DOHH2 (cell line): ENCODE data around the gene RBM28.

Experiments
- H3F3A ChIP-seq: fragments of 200-600 bp; sonication (generic), shearing (Covaris generic); 2 replicates; pipeline ENCODE4 v1.6.0; 2016; ENCODE audit warnings: antibody characterized with exemption, mild to moderate bottlenecking; ENCODE audit not compliant: control insufficient read depth, insufficient read depth
- H3K27ac ChIP-seq: fragments of 200-600 bp; sonication (generic); 2 replicates; pipeline ENCODE4 v1.5.1; 2014; ENCODE audit warnings: low read depth, mild to moderate bottlenecking, low read length, moderate library complexity
- H3K27me3 ChIP-seq: fragments of 200-600 bp; sonication (generic); 2 replicates; pipeline ENCODE4 v1.6.1; 2014; ENCODE audit warnings: mild to moderate bottlenecking, low read length, mixed read lengths; ENCODE audit not compliant: control insufficient read depth
- H3K36me3 ChIP-seq: fragments of 200-600 bp; sonication (generic); 2 replicates; pipeline ENCODE4 v1.6.1; 2014; ENCODE audit warnings: mild to moderate bottlenecking, low read length, moderate library complexity, mixed read lengths; ENCODE audit not compliant: control insufficient read depth
- H3K4me1 ChIP-seq: fragments of 200-600 bp; sonication (generic); 2 replicates; pipeline ENCODE4 v1.6.1; 2014; ENCODE audit warnings: mild to moderate bottlenecking, low read length, mixed read lengths; ENCODE audit not compliant: control insufficient read depth
- H3K4me2 ChIP-seq: fragments of 200-600 bp; sonication (generic); 2 replicates; pipeline ENCODE4 v1.6.0; 2014; ENCODE audit warnings: mild to moderate bottlenecking, low read length, moderate library complexity
- H3K4me3 ChIP-seq: fragments of 200-600 bp; sonication (generic); 2 replicates; pipeline ENCODE4 v1.5.1; 2014; ENCODE audit warnings: mild to moderate bottlenecking, low read length, mixed read lengths
- H3K79me2 ChIP-seq: fragments of 200-600 bp; sonication (generic); 2 replicates; pipeline ENCODE4 v1.6.1; 2014; ENCODE audit warnings: mild to moderate bottlenecking, low read length, mixed read lengths; ENCODE audit not compliant: control insufficient read depth
- H3K9me2 ChIP-seq: fragments of 200-600 bp; sonication (generic); replicated peaks from 2 replicates; pipeline ENCODE4 v1.6.1; 2014; ENCODE audit warnings: mild to moderate bottlenecking, low read length, mixed read lengths; ENCODE audit not compliant: control insufficient read depth
- H3K9me3 ChIP-seq: fragments of 200-600 bp; sonication (generic); 2 replicates; pipeline ENCODE4 v1.6.1; 2014; ENCODE audit warnings: antibody characterized with exemption, low read length, mixed read lengths; ENCODE audit not compliant: control insufficient read depth, insufficient read depth
- H4K20me1 ChIP-seq: fragments of 200-600 bp; sonication (generic); 2 replicates; pipeline ENCODE4 v1.6.0; 2014; ENCODE audit warnings: low read depth, mild to moderate bottlenecking, antibody characterized with exemption, low read length, moderate library complexity; ENCODE audit not compliant: control insufficient read depth, insufficient read depth
- EZH2phosphoT487 ChIP-seq: fragments of 200-600 bp; sonication (generic); IDR thresholded peaks from 2 replicates; pipeline ENCODE4 v1.6.1; 2017; ENCODE audit warnings: borderline replicate concordance, mild to moderate bottlenecking, antibody characterized with exemption, low read length, moderate library complexity, mixed read lengths
- TF ChIP-seq, protein P1 (sequence below): fragments of 200-600 bp; sonication (generic); IDR thresholded peaks from one replicate; pipeline ENCODE4 v1.5.1; 2014; ENCODE audit warnings: antibody characterized with exemption, mild to moderate bottlenecking, low read depth, low read length; ENCODE audit not compliant: poor library complexity, severe bottlenecking

RBM28 gene

DNA sequence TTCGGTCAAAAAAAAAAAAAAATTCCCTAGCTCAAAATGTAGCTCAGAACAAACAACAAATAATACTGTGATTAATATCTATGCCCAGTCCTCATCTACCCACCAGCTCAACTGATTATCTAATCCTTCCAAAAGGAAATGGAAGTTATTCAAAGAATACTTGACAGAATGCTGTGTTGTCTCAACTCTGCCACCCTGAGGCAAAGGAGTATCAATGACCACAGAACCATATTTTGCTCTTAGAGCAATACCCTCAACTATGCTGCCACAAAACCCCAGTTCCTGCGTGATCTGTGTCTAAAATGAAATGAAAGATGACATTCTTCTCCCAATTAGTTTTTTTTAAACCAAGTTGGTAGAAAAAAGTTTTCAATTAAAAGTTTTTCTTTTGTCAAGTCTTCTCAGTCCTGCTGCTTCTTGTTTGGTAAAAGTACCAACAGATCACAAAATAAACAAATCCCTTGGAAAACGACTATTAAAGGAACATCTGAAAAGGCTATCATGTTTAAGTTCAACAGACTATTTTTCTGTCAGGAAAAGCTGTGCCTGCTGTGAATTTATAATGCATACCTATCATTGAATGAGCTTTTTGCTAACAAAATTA is 21.6 kb downstream of the RBM28 start:
- Histone ChIP-seq H3K4me2 (no peak overlapping the region), H3K36me3 (peaks cover 95% of the 10 kb centered on the region), H3K4me3 (no peak overlapping the region), H3F3A (0 out of 2 replicates have a peak, but pooled peaks cover 3% of the 10 kb centered on the region), H3K9me2 (no peaks in the 10 kb centered on the region), H3K79me2 (no peaks in the 10 kb centered on the region), H3K4me1 (no peaks in the 10 kb centered on the region), H3K27ac (no peak overlapping the region), H3K27me3 (no peaks in the 10 kb centered on the region), H3K9me3 (no peaks in the 10 kb centered on the region), H4K20me1 (no peaks in the 10 kb centered on the region)
- no peak for TF ChIP-seq EZH2phosphoT487
- TF ChIP-seq, protein P1, sequence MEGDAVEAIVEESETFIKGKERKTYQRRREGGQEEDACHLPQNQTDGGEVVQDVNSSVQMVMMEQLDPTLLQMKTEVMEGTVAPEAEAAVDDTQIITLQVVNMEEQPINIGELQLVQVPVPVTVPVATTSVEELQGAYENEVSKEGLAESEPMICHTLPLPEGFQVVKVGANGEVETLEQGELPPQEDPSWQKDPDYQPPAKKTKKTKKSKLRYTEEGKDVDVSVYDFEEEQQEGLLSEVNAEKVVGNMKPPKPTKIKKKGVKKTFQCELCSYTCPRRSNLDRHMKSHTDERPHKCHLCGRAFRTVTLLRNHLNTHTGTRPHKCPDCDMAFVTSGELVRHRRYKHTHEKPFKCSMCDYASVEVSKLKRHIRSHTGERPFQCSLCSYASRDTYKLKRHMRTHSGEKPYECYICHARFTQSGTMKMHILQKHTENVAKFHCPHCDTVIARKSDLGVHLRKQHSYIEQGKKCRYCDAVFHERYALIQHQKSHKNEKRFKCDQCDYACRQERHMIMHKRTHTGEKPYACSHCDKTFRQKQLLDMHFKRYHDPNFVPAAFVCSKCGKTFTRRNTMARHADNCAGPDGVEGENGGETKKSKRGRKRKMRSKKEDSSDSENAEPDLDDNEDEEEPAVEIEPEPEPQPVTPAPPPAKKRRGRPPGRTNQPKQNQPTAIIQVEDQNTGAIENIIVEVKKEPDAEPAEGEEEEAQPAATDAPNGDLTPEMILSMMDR = peak; percentile 66

DNA sequence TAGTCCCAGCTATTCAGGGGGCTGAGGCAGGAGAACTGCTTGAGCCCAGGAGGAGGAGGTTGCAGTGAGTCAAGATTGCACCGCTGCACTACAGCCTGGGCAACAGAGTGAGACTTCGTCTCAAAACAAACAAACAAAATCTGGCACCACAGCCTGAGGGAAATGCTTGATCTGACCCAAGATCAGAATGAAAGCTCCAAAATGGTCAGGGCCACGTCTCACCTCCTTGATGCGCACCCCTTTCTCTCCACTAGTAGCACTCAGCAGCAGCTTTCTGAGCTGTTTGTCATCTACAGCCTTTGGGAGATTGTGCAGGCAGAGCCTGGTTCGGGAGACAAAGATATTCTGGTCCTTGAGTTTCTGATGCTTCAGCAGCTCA is 22.7 kb downstream of the RBM28 start:
- Histone ChIP-seq H4K20me1 (no peaks in the 10 kb centered on the region), H3K9me2 (no peaks in the 10 kb centered on the region), H3K36me3 (peaks cover 96% of the 10 kb centered on the region), H3K9me3 (no peaks in the 10 kb centered on the region), H3K4me2 (no peak overlapping the region), H3K27ac (no peak overlapping the region), H3K4me3 (no peak overlapping the region), H3F3A (0 out of 2 replicates have a peak, but pooled peaks cover 3% of the 10 kb centered on the region), H3K79me2 (no peaks in the 10 kb centered on the region), H3K4me1 (no peaks in the 10 kb centered on the region), H3K27me3 (no peaks in the 10 kb centered on the region)
- TF ChIP-seq, protein P1 = no peak
- no peak for TF ChIP-seq EZH2phosphoT487

DNA sequence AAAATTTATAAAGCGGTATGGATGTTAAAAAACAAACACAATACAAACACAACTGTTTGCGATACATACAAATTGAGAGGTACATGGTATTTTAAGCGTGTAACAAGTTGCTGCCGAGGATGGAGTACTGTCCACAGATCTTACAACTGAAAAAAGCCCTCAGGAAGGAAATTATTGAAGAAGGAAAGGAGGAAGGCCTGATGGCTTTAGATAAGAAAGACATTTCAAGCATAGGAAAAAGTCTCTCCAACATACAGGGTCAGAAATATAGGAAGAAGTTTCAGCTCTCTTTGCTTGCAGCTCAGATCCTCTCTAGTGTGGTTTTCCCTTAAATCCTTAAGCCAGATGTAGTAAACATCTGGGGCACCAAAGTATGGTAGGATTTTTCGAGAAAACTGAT is 25.0 kb downstream of the RBM28 start:
- Histone ChIP-seq H3K4me3 (no peak overlapping the region), H3F3A (0 out of 2 replicates have a peak, but pooled peaks cover 3% of the 10 kb centered on the region), H3K36me3 (peaks cover 92% of the 10 kb centered on the region), H4K20me1 (no peaks in the 10 kb centered on the region), H3K4me2 (no peak overlapping the region), H3K79me2 (no peaks in the 10 kb centered on the region), H3K4me1 (no peaks in the 10 kb centered on the region), H3K27ac (no peak overlapping the region), H3K9me2 (no peaks in the 10 kb centered on the region), H3K9me3 (no peaks in the 10 kb centered on the region), H3K27me3 (no peaks in the 10 kb centered on the region)
- TF ChIP-seq EZH2phosphoT487 = no peak
- TF ChIP-seq, protein P1 = no peak
